Left lung (tissue), 10 donors: ENCODE results near the gene B4GALT6. TPM values are rescaled to one million over a fixed set of nuclear protein-coding genes. Genes with fewer than 3 reads are reported as not detected.

ENCODE experiments used
- ATAC-seq: fragments of 200-7000 bp; cut with Tn5 transposase; one replicate; pipeline ENCODE4 v1.9.1; 2020; ENCODE audit warnings: moderate library complexity
- DNase-seq, 4 donors: peaks; one replicate each; pipeline ENCODE4 v3.0.0-alpha.2; 2013 to 2020
- H3K27ac ChIP-seq, 2 donors: fragments of 200-600 bp; sonication (generic) in 1 of 2; one replicate each; pipeline versions ENCODE4 v1.5.0 to v1.8.0; 2020 to 2021
- H3K27me3 ChIP-seq, 2 donors: fragments of 200-600 bp; sonication (generic) in 1 of 2; one replicate each; pipeline versions ENCODE4 v1.5.0 to v1.8.0; 2020 to 2021
- H3K36me3 ChIP-seq, 2 donors: fragments of 200-600 bp; sonication (generic) in 1 of 2; one replicate each; pipeline versions ENCODE4 v1.5.0 to v1.8.0; 2020 to 2021
- H3K4me1 ChIP-seq, 2 donors: fragments of 200-600 bp; one replicate each; pipeline ENCODE4 v1.8.0; 2021
- H3K4me3 ChIP-seq, 2 donors: fragments of 200-600 bp; sonication (generic) in 1 of 2; one replicate each; pipeline versions ENCODE4 v1.5.0 to v1.8.0; 2020 to 2021; ENCODE audit warnings: mild to moderate bottlenecking in 1 of 2
- H3K9me3 ChIP-seq, 2 donors: fragments of 200-600 bp; sonication (generic) in 1 of 2; one replicate each; pipeline versions ENCODE4 v1.5.0 to v1.8.0; 2020 to 2021
- CTCF ChIP-seq, 2 donors: fragments of 200-600 bp; sonication (generic) in 1 of 2; IDR thresholded peaks; one replicate each; pipeline versions ENCODE4 v1.5.0 to v1.8.0; 2021; ENCODE audit warnings: antibody characterized with exemption in 2 of 2
- intact Hi-C, 2 donors: fragments of 100-400 bp; cut with DNase I; formaldehyde crosslinking; loops; one replicate each; pipeline versions ENCODE4 v1.11.2 to v1.14.2; 2022
- polyA plus RNA-seq, 6 donors: library from polyadenylated mRNA; unstranded; fragments of 120-200 nt; gene quantifications; one replicate each; pipeline ENCODE4 v1.2.1, GENCODE V29; 2013; ENCODE audit not compliant: insufficient read length in 6 of 6
- total RNA-seq, 2 donors: library from RNA; stranded (reverse); fragmentation: NEBNext Ultra II Directional; extraction: Animal tissue kit (Norgen Biotek cat#: 25700); gene quantifications; one replicate each; pipeline ENCODE4 v1.2.1, GENCODE V29; 2021
- donor health status: DM: no; HTN: yes; CAD: no.
- donor health status: DM: no; HTN: no; CAD: no.

B4GALT6 gene
- total and polyA plus RNA-seq, 8 donors = 4.6 to 22.7 (median 18.6) TPM

GRCh38 chr18:31618801-31619200, 65.6 kb downstream of the B4GALT6 start:
- no peak for TF ChIP-seq CTCF (IDR thresholded peaks at IDR 0.05)
- no peaks in the 10 kb centered on the region for H3K9me3 ChIP-seq
- no peaks in the 10 kb centered on the region for H3K4me1 ChIP-seq
- ATAC-seq (no peak), DNase-seq (no peak)
- no peaks in the 10 kb centered on the region for H3K27me3 ChIP-seq
- H3K4me3 ChIP-seq = no peak overlapping the region
- no peak overlapping the region for H3K27ac ChIP-seq
- intact Hi-C loops = no loop called here
- no peaks in the 10 kb centered on the region for H3K36me3 ChIP-seq

- no peaks in the 10 kb centered on the region for H3K4me1 ChIP-seq
- H3K4me3 ChIP-seq = no peak overlapping the region
- no peak overlapping the region for H3K27ac ChIP-seq
- ATAC-seq (no peak), DNase-seq (no peak)
- no peaks in the 10 kb centered on the region for H3K36me3 ChIP-seq
- no peak for TF ChIP-seq CTCF (IDR thresholded peaks at IDR 0.05)
- intact Hi-C loops = no loop called here
- H3K27me3 ChIP-seq = no peaks in the 10 kb centered on the region
- no peaks in the 10 kb centered on the region for H3K9me3 ChIP-seq
Measured at GRCh38 chr18:31617031-31617717, 67.2 kb downstream of the B4GALT6 start.

- no peaks in the 10 kb centered on the region for H3K36me3 ChIP-seq
- H3K27me3 ChIP-seq = no peaks in the 10 kb centered on the region
- H3K4me1 ChIP-seq = no peaks in the 10 kb centered on the region
- DNase-seq (no peak), ATAC-seq (no peak)
- H3K9me3 ChIP-seq = no peaks in the 10 kb centered on the region
- H3K27ac ChIP-seq = no peak overlapping the region
- TF ChIP-seq CTCF (IDR thresholded peaks at IDR 0.05) = no peak
- H3K4me3 ChIP-seq = no peak overlapping the region
- intact Hi-C loops = no loop called here
Measured at GRCh38 chr18:31616586-31616985, 67.8 kb downstream of the B4GALT6 start.

- ATAC-seq (no peak), DNase-seq (no peak)
- TF ChIP-seq CTCF (IDR thresholded peaks at IDR 0.05) = no peak
- Histone ChIP-seq H3K4me3 (no peak overlapping the region), H3K27ac (no peak overlapping the region), H3K4me1 (no peaks in the 10 kb centered on the region), H3K36me3 (no peaks in the 10 kb centered on the region), H3K9me3 (no peaks in the 10 kb centered on the region), H3K27me3 (no peaks in the 10 kb centered on the region)
- intact Hi-C loops = no loop called here
Measured at GRCh38 chr18:31614044-31614443, 70.3 kb downstream of the B4GALT6 start.

GRCh38 chr18:31612124-31612523, 72.3 kb downstream of the B4GALT6 start:
- no peak overlapping the region for H3K4me3 ChIP-seq
- TF ChIP-seq CTCF (IDR thresholded peaks at IDR 0.05) = no peak
- H3K27ac ChIP-seq = no peak overlapping the region
- DNase-seq = no peak
- no peaks in the 10 kb centered on the region for H3K27me3 ChIP-seq
- no peaks in the 10 kb centered on the region for H3K4me1 ChIP-seq
- no peak for ATAC-seq
- H3K9me3 ChIP-seq = no peaks in the 10 kb centered on the region
- intact Hi-C loops = no loop called here
- H3K36me3 ChIP-seq = no peaks in the 10 kb centered on the region
